NCI-H446 treated with DMSO at 0.1 percent for 48 hours (cell line): Measurements from ENCODE around the gene LRRN4.
"Not testable (repeated sequence)": the region's sequence is repeated elsewhere in the genome, so short reads cannot be mapped to it uniquely, and the experiment has no call there.

Experiments used
- DNase-seq: peaks from one replicate; lab custom pipeline; 2025; lab: John Stamatoyannopoulos, UW

Gene LRRN4

GRCh38 chr20:6058684-6059295, 4.9 kb upstream of the LRRN4 start:
- no peak for DNase-seq

DNA sequence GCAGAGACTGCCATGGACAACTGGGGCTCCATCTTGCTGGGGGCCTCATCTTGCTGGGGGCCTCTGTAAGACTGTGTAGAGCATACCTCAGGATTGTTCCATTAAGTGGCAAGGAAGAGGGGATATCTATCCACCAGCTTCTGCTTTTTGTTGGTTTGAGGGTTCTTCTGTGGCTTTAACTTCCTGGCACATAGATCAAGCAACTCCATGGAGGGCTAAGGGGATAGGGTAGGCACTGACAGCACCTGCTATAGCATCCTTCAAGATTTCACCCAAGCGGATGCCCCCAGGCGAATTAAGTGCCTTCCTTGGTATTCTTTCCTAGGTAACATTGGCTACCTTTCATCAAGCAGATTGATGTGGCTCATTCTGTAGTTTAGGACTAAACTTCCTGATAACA, 3.8 kb upstream of the LRRN4 start:
- no peak for DNase-seq

DNA sequence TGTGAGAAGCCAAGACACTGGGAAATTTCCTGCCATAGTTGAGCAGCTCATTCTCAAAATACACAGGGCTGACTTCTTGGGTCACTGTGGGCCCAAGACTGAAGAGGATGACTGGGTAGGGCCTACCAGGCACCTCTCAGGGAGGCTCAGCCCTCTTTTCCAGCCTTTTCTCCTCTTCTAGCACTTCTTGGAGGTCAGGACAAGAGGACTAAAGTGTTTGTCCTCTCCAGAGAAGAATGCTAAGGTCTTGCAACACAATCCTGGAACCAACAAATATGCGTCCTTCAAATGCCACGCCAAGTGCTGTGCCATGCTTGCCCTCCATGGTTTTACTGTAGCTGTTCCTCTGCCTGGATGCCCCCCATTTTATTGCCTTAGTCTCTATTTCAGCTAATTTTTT, 3.3 kb upstream of the LRRN4 start:
- DNase-seq, result no peak

- no peak for DNase-seq
Measured at GRCh38 chr20:6055981-6056569, 2.2 kb upstream of the LRRN4 start.

- DNase-seq, result no peak
Measured at GRCh38 chr20:6055161-6055783, 1.4 kb upstream of the LRRN4 start.

- not testable (repeated sequence) for DNase-seq
Measured at GRCh38 chr20:6054689-6055051, 810 bp upstream of the LRRN4 start.

DNA sequence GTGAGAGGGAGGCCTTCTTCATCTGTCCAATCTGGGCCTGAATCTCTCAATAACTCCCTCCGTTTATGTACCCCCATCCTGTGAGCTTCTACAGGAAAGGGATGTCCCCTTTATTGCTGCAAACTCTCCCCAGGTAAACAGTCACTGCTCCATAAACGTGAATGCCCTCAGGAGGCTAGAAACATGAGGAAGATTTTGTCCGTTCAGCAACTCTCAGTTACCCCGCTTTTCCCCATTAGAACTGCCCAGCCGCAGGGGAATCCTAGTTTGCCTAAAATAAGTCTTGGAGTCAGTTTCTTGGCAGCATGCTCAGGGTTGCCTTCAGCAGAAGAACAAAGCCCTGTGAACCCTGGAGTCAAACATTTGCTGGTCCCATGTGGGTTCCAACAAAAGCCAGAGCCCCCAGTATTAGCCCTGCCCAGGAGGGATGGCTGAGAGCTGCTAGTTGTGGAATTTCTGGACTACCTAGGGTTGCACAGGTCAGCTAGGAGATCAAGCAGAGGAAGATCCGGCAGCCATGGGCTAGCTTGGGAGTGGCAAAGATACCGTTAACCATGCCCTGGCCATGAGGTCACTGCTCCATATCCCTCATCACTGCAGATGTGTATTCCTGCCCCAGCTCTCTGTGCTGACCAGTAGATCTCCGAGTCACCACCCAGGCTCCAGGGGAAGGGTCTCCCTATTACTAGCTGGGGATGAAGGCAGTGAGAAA, 640 bp downstream of the LRRN4 start:
- no peak for DNase-seq

DNA sequence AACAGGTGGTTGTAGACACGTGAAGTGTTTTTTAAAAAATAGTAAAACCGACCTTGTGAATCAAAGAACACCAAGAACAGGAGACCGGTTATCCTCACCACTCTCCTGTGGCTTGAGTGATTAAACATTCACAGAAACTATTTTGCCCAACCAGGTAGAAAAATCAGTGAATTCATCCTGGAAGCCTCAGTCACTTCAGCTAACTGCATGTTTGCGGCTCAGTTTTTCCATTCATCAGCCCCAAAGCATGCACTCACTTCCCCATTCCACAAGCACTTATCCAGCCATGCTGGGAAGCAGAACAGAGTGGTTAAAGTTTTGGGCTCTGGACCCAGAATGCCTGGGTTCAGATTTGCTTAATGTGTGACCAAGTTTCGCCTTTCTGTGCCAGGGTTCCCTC, 2.4 kb downstream of the LRRN4 start:
- no peak for DNase-seq

DNA sequence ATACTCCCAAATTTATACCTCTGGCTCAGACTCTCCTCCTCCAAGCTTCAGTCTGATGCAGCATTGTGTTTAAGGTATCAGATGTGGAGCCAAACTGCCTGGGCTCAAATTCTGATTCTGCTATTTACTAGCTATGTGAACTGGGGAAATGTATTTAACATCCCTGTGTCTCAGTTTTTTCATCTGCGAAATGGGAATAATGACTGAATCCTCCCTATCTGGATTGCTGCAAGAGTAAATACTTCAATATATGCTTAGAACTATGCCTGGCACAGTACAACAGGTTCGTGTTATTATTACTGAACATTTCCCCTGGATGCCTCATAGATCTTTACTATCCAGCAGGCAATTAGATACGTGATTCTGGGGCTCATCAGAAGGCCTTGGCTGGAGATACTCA, 5.5 kb downstream of the LRRN4 start:
- no peak for DNase-seq

GRCh38 chr20:6046432-6046831, 7.4 kb downstream of the LRRN4 start:
- no peak for DNase-seq

- DNase-seq, result no peak
Measured at GRCh38 chr20:6045566-6045965, 8.3 kb downstream of the LRRN4 start.

DNA sequence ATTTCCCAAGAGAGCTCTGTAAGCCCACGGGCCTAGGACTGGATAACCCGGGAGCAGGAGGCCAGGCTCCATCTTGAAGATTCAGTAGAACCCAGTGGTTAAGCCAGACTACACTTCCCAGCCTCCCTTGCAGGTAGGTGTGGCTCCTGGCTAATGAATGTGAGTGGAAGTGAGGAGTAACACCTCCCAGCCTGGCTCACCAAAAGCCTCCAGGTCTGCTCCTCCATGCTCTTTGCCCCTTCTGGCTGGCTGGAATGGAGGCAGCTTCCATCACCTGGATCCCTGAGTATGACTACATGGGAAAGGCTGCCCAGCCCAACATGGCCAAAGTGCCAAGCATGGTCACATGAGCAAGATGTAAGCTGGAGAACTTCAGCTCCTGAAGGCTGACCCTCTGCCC, 9.7 kb downstream of the LRRN4 start:
- DNase-seq, result no peak

DNA sequence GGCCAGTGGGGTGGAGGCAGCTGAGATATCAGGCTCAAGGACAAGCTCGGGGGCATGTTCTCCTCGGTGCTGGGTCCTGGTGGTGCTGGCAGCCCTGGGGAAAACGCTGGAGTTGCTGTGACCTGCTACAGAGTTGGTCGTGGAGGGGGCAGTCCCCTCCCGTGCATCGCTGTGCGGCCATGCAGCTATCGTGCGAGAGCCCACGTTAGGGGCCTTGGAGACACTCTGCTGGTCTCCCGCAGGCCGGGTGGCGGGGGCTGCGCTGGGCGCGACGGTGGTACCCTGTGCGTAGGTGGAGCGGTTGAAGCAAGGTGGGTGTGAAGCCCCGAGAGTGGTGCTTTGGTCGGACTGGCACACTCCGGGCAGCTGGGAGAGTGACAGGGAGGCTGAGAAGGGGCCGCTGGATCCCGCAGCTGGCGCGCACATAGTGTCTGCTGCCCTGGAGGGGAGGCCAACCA, 12.0 kb downstream of the LRRN4 start:
- DNase-seq, result no peak

GRCh38 chr20:6040958-6041807, 12.7 kb downstream of the LRRN4 start:
- DNase-seq, result no peak

DNA sequence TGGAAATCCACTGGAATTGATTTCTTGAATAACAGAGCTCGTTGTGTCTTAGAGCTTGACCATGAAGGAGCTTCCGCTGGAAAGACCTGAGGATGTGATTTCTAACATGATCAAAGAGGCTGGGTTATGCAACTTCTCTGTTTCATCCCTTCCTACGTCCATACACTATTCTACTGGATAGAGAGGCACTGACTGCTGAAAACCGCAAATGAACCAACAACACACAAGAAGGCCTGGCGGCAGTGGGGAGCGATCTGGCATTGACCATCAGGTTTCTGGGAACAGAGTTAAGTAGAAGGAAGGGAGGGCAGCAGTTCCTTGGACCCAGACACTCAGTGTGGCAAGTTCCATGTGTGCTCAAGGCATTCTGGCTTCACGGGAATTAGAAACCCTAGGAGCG, 13.3 kb downstream of the LRRN4 start:
- no peak for DNase-seq

GRCh38 chr20:6039766-6040165, 14.1 kb downstream of the LRRN4 start:
- DNase-seq, result no peak

DNA sequence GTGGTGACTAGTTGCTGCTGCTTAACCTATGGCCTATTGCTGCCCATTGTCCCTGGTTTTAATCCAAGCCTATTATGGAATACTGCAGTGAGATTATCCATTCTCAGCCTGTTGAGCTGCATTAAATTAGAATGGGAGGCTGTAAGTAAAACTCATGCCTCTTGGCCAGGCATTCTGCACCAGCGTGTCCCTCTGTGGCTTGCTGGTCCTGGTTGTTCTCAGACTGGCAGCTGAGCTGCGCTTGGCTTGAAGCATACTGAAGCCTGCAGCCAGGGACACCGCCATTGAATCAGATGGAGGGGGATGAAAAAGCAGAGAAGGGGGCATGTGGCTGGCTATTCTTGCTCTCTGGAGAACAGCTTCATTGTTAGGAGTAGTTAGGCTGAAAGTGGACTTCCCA, 15.6 kb downstream of the LRRN4 start:
- DNase-seq, result no peak

GRCh38 chr20:6037082-6037481, 16.8 kb downstream of the LRRN4 start:
- DNase-seq, result no peak

GRCh38 chr20:6036213-6036612, 17.6 kb downstream of the LRRN4 start:
- DNase-seq, result no peak

DNA sequence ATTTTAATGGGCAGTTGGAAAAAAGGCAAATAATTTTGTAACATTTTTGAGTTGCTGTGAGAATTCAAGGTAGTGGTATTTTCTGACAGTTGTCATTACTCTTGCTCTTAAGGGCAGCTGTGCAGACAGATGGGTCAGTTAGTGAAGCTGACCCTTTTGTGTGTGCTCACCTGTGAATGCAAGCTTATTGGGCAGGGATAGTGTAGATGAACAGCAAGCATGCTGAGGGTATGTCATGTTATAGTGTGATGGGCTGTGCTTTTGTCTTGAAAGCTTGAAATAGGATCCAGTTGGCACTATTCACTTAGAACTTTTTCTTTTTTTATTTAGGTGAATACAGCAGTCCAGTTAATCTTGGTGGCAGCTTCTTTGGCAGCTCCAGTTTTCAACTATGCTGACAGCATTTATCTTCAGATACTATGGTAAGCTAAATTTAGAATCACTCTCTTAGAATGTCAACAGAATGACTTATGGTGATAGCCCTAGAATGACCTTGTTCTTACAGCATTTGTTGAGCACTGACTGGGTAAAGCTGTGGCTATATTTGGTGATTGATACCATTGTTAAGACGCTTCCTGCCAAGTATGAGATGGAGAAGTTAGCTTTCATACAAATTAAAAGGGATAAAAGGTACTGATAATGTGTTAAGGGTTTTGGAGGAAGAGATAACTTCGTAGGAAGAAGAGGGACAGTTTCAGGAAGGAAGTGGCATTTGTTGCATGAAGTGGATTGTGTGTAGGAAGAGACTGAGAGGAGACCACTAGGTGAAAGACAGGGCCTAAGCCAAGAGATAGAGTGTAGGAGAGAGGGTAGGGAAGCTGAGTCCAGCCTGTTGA, 19.5 kb downstream of the LRRN4 start:
- DNase-seq, result no peak

GRCh38 chr20:6032907-6033306, 21.0 kb downstream of the LRRN4 start:
- not testable (repeated sequence) for DNase-seq
